ENCODE results near the gene FBXO24. TPM values are rescaled to one million over a fixed set of nuclear protein-coding genes. Genes with fewer than 3 reads are reported as not detected.

The FBXO24 gene
- total RNA-seq, 2 experiments from 2014 or later, result 1.3 to 1.5 TPM

DNA sequence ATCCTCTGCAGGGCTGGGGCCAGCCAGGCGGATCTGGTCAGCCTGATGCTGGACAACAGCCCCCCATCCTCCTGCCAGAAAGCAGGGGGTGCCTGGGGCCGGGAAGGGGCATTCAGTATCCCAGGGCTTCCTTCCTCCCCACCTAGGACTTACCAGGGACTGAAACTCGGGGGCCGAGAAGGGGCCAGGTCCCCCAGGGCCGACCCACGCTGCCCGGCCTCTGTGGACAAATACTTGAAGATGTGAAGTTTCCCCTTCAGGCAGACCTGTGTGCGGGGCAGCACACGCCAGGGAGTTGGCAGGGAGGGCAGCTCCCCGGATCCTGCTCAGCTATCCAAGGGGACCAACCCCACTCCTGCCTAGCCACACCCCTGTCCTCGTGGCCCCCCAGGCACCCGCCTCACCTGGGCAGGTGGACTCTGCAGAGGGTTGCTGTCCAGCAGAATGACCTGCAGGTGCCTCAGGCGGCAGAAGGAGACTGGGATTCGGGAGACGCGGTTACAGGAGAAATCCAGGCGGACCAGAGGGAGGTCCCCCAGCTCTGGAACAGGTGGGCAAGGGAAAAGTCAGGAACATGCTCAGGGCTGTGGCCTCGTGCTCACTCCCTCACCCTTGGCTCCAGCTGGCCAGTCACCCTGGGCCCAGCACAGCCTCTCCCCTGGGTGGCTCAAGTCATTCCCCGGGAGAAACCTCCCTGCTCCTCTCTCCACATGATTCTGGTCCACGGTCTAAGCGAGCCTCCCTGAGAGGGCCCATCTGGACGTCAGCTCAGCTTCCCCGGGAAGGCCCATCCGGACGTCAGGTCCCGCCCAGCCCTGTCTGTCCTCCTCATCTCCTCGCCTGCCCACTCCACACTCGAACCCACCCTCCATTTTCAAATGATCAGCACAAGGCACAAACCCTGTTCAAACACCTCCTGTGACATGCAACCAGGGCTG is 7.6 kb upstream of the FBXO24 start:
- Mint-ChIP-seq H3K4me3 (no peak overlapping the region), H3K27me3 (no peaks in the 10 kb centered on the region), H3K4me1 (peaks cover 14% of the 10 kb centered on the region), H3K9me3 (no peaks in the 10 kb centered on the region), H3K27ac (no peak overlapping the region), H3K36me3 (ENCODE audit: low read depth) (peaks cover 16% of the 10 kb centered on the region)
- ChIA-PET CTCF (interaction anchor here (1.1 to 1.4 kb wide), 4 partner anchors 7 to 24 kb away, joined by 3 to 4 read pairs (median 3); partner anchors contain the start of genes FBXO24 and LRCH4), POLR2A (no interaction called here)
- DNase-seq, result no peak

DNA sequence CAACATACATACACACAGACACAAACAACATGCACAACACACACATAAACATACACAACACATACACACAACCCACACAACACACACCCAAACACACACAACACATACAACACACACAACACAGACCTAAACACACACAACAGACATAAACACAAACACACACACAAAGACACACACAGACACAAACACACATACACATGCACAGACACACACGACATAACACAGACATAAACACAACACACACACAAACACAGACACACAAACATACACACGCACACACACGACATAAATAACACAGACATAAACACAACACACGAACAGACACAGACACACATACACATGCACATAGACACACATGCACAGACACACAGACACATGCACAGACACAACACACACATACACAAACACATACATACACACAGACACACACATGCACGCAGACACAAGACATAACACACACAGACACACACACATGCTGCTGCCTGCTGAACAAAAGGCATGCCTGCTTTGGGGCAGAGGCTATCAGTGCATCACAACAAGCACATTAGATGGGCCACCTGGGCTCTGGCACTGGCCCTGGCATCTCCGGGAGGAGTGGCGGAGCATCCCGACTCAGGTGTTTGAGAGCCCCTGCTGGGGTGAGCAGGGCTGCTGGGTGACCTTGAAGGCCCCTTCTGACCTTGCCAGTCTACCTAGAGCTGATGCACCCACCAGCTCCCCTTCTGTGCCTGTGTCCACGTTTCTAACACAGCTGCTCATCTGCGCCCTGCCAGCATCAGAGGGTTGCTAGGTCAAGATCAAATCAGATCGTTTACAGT is 5.5 kb upstream of the FBXO24 start:
- Mint-ChIP-seq H3K27ac (no peak overlapping the region), H3K4me3 (no peak overlapping the region), H3K4me1 (peaks cover 19% of the 10 kb centered on the region), H3K27me3 (no peaks in the 10 kb centered on the region), H3K36me3 (ENCODE audit: low read depth) (peaks cover 22% of the 10 kb centered on the region), H3K9me3 (no peaks in the 10 kb centered on the region)
- DNase-seq, result no peak
- ChIA-PET CTCF (interaction anchor here (0.9 to 1.9 kb wide), 3 partner anchors 17 to 111 kb away, joined by 5 to 6 read pairs (median 5); no protein-coding TSS in a partner anchor), POLR2A (no interaction called here)

GRCh38 chr7:100582041-100582579 is 4.0 kb upstream of the FBXO24 start:
- CTCF ChIA-PET, result interaction anchor here (0.5 to 1.9 kb wide), 5 partner anchors 13 to 109 kb away, joined by 3 to 6 read pairs (median 5); no protein-coding TSS in a partner anchor
- peaks cover 20% of the 10 kb centered on the region for H3K4me1 Mint-ChIP-seq
- DNase-seq, result no peak
- POLR2A ChIA-PET, result no interaction called here
- H3K27me3 Mint-ChIP-seq, result no peaks in the 10 kb centered on the region
- peak overlapping the region; percentile 92 for H3K27ac Mint-ChIP-seq
- peaks cover 17% of the 10 kb centered on the region for H3K36me3 Mint-ChIP-seq (ENCODE audit: low read depth)
- H3K4me3 Mint-ChIP-seq, result peak overlapping the region; percentile 92
- H3K9me3 Mint-ChIP-seq, result no peaks in the 10 kb centered on the region

GRCh38 chr7:100582650-100583049 is 3.5 kb upstream of the FBXO24 start:
- H3K36me3 Mint-ChIP-seq (ENCODE audit: low read depth), result peaks cover 17% of the 10 kb centered on the region
- peaks cover 20% of the 10 kb centered on the region for H3K4me1 Mint-ChIP-seq
- H3K9me3 Mint-ChIP-seq, result no peaks in the 10 kb centered on the region
- CTCF ChIA-PET, result interaction anchor here (0.9 to 1.9 kb wide), 5 partner anchors 10 to 102 kb away, joined by 3 to 6 read pairs (median 5); no protein-coding TSS in a partner anchor
- DNase-seq, result no peak
- no peaks in the 10 kb centered on the region for H3K27me3 Mint-ChIP-seq
- peak overlapping the region; percentile 92 for H3K27ac Mint-ChIP-seq
- H3K4me3 Mint-ChIP-seq, result peak overlapping the region; percentile 92
- POLR2A ChIA-PET, result no interaction called here

DNA sequence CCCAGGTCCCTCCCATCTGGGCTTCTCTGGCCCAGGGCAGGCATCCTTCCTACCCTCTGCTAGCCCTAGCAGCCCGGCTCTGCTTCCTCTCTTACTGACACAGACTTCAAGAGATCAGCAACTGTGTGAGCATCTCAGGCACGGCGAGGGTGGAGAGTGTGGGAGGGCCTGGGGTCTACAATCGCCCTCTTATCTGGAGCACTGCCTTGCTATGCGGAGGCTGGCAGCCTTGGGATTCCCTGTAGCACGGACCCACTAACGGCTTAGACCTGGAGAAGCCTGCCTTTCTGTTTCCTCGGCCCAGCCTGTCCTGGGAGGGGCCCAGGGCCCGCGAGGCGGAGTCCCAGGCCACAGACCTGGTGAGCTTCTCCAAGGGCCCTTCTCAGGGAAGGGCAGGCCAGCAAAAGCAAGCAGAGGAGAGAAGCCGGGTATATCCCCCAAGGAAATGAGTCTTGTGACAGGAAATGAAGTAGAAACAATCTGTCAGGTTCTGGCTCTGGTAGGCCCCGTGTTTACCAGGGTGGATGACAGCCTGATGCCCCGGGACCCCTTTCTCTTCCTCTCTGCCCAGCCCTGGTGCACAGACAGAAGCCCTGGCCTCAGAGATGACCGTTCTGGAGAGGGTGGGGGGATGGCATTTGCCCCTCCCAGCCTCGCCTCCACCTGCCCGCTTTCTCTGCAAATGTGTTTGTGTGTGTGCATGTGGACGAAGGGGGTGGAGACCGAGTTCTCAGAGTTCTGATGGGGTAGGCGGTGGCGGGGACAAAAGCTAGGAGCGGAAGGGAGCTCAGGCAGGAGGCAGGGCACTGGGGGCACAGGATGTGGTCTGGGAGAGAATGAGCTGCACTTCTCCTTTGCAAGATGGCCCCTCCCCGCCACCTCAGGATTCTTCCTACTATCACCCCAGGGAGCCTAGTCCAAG is 2.7 kb upstream of the FBXO24 start:
- peak overlapping the region; percentile 92 for H3K4me3 Mint-ChIP-seq
- H3K4me1 Mint-ChIP-seq, result peaks cover 25% of the 10 kb centered on the region
- H3K36me3 Mint-ChIP-seq (ENCODE audit: low read depth), result peaks cover 17% of the 10 kb centered on the region
- POLR2A ChIA-PET, result interaction anchor here (0.7 kb wide), 1 partner anchor 501 kb away, joined by 4 read pairs; no protein-coding TSS in a partner anchor
- H3K9me3 Mint-ChIP-seq, result no peaks in the 10 kb centered on the region
- CTCF ChIA-PET, result interaction anchor here (0.6 to 4.0 kb wide), 12 partner anchors 10 to 103 kb away, joined by 3 to 22 read pairs (median 6); partner anchors contain the start of gene MOSPD3
- no peaks in the 10 kb centered on the region for H3K27me3 Mint-ChIP-seq
- H3K27ac Mint-ChIP-seq, result peak overlapping the region; percentile 92
- DNase-seq, result peak; percentile 87

GRCh38 chr7:100584054-100584682 is 2.0 kb upstream of the FBXO24 start:
- ChIA-PET POLR2A (interaction anchor here (0.7 kb wide), 1 partner anchor 501 kb away, joined by 4 read pairs; no protein-coding TSS in a partner anchor), CTCF (interaction anchor here (0.6 to 4.0 kb wide), 19 partner anchors 8 to 122 kb away, joined by 3 to 22 read pairs (median 5); partner anchors contain the start of genes MOSPD3 and POP7)
- no peaks in the 10 kb centered on the region for H3K9me3 Mint-ChIP-seq
- peaks cover 27% of the 10 kb centered on the region for H3K4me1 Mint-ChIP-seq
- H3K36me3 Mint-ChIP-seq (ENCODE audit: low read depth), result peaks cover 12% of the 10 kb centered on the region
- no peak for DNase-seq
- H3K27ac Mint-ChIP-seq, result peak overlapping the region; percentile 92
- H3K27me3 Mint-ChIP-seq, result no peaks in the 10 kb centered on the region
- peak overlapping the region; percentile 92 for H3K4me3 Mint-ChIP-seq

GRCh38 chr7:100584683-100585510 is 1.2 kb upstream of the FBXO24 start:
- POLR2A ChIA-PET, result no interaction called here
- Mint-ChIP-seq H3K36me3 (ENCODE audit: low read depth) (peaks cover 12% of the 10 kb centered on the region), H3K27me3 (no peaks in the 10 kb centered on the region), H3K4me3 (peak overlapping the region; percentile 92), H3K4me1 (peaks cover 27% of the 10 kb centered on the region), H3K27ac (peak overlapping the region; percentile 92), H3K9me3 (no peaks in the 10 kb centered on the region)
- CTCF ChIA-PET, result interaction anchor here (0.7 to 4.0 kb wide), 24 partner anchors 7 to 121 kb away, joined by 3 to 22 read pairs (median 4); partner anchors contain the start of genes GNB2, MOSPD3 and POP7
- DNase-seq, result no peak

- Mint-ChIP-seq H3K27me3 (peaks cover 5% of the 10 kb centered on the region), H3K9me3 (no peaks in the 10 kb centered on the region), H3K36me3 (ENCODE audit: low read depth) (peaks cover 12% of the 10 kb centered on the region), H3K27ac (peak within 1 kb of the TSS; percentile 92), H3K4me1 (peaks cover 27% of the 10 kb centered on the region), H3K4me3 (peak within 1 kb of the TSS; percentile 92)
- CTCF ChIA-PET, result interaction anchor here (0.7 to 4.0 kb wide), 28 partner anchors 8 to 120 kb away, joined by 3 to 22 read pairs (median 4); partner anchors contain the start of genes GNB2, MOSPD3 and POP7
- POLR2A ChIA-PET, result interaction anchor here (0.6 to 1.0 kb wide), 7 partner anchors 13 to 158 kb away, joined by 3 to 9 read pairs (median 5); partner anchors contain the start of gene MOSPD3
- DNase-seq, result peak; percentile 64
These were observed 440 bp upstream of the FBXO24 start, which contains the start of gene LRCH4 for GRCh38 chr7:100585511-100586265. Gene LRCH4, minus strand, starts transcription at chr7:100586129. Its CDS starts 29 bp downstream, at chr7:100586100.

GRCh38 chr7:100588438-100588837 is 2.3 kb downstream of the FBXO24 start:
- H3K27ac Mint-ChIP-seq, result no peak overlapping the region
- no peaks in the 10 kb centered on the region for H3K9me3 Mint-ChIP-seq
- DNase-seq, result no peak
- CTCF ChIA-PET, result interaction anchor here (0.6 to 2.1 kb wide), 9 partner anchors 10 to 167 kb away, joined by 3 to 9 read pairs (median 3); partner anchors contain the start of genes MOSPD3 and ZCWPW1
- H3K4me1 Mint-ChIP-seq, result peaks cover 14% of the 10 kb centered on the region
- peaks cover 5% of the 10 kb centered on the region for H3K27me3 Mint-ChIP-seq
- peak overlapping the region; percentile 13 for H3K4me3 Mint-ChIP-seq
- H3K36me3 Mint-ChIP-seq (ENCODE audit: low read depth), result peaks cover 9% of the 10 kb centered on the region
- POLR2A ChIA-PET, result interaction anchor here (0.9 kb wide), 1 partner anchor 14 kb away, joined by 3 read pairs; the partner anchor contains the start of gene PCOLCE

Data from activated CD4-positive, alpha-beta T cell treated with anti-CD3 and anti-CD28 coated beads, Interleukin-2, amount 10 ng/mL, durations not matched to agents 7 days and 5 days (primary cell).